K562 (cell line): ENCODE results near the gene ROBO3. TPM values are rescaled to one million over a fixed set of nuclear protein-coding genes. Genes with fewer than 3 reads are reported as not detected.

Experiments
- ATAC-seq: fragments of 200-7000 bp; cut with Tn5 transposase; 3 replicates; pipeline ENCODE4 v1.9.1; 2020; ENCODE audit warnings: moderate library complexity
- BruUV-seq: library from RNA; stranded (reverse); fragments of 400-500 nt; replicated peaks from 2 replicates; lab custom pipeline; 2021; lab: Mats Ljungman, UMichigan
- CTCF ChIA-PET: fragments of 300-600 bp; formaldehyde crosslinking; extraction: SDS; loops from one replicate; lab custom pipeline; 2021; ENCODE audit warnings: low intra/inter-chr PET ratio; lab: Yijun Ruan, JAX
- POLR2A ChIA-PET: fragments of 300-600, 350-650 bp; sonication (Branson Sonifier 250); formaldehyde crosslinking; extraction: SDS; loops from one replicate; lab custom pipeline; 2021; ENCODE audit warnings: antibody characterized with exemption, inconsistent platforms; lab: Yijun Ruan, JAX
- DNase-seq, 4 experiments: peaks; one replicate each; pipeline versions ENCODE4 v3.0.0 to v3.0.0-alpha.2; 2011 to 2018; ENCODE audit warnings: low spot score in 3 of 4, mixed read lengths in 3 of 4; ENCODE audit errors: extremely low read depth in 1 of 4
- FAIRE-seq: peaks from 2 replicates; lab custom pipeline; 2011; peaks lifted over from hg19 to GRCh38; lab: Jason Lieb, UNC
- H2AFZ ChIP-seq: 2 replicates; pipeline ENCODE4 v1.6.0; 2011; ENCODE audit warnings: low read depth, low read length, control low read depth, inconsistent platforms
- H3K27ac ChIP-seq: fragments of 200-600 bp; 3 replicates; pipeline ENCODE4 v1.8.0; 2011; ENCODE audit warnings: low read depth, mild to moderate bottlenecking, control low read depth, inconsistent platforms, low read length, moderate library complexity, mixed read lengths; ENCODE audit errors: extremely low read depth
- H3K27me3 ChIP-seq, 2 experiments: fragments of 300-600 bp in 1 of 2; 2 replicates in 1 of 2; 3 replicates in 1 of 2; pipeline versions ENCODE4 v1.6.0 to v1.8.0; 2011; ENCODE audit warnings: inconsistent platforms in 2 of 2, low read length in 2 of 2, mild to moderate bottlenecking in 1 of 2, mixed read lengths in 1 of 2, moderate library complexity in 1 of 2; ENCODE audit not compliant: control insufficient read depth in 2 of 2, insufficient read depth in 2 of 2
- H3K36me3 ChIP-seq: fragments of 300-600 bp; 3 replicates; pipeline ENCODE4 v1.8.0; 2011; ENCODE audit warnings: mild to moderate bottlenecking, low read length, inconsistent platforms; ENCODE audit not compliant: control insufficient read depth, insufficient read depth
- H3K4me1 ChIP-seq, 2 experiments: fragments of 200-600 bp in 1 of 2; replicated peaks in 1 of 2; 2 replicates in 1 of 2; 3 replicates in 1 of 2; pipeline versions ENCODE4 v1.5.1 to v1.8.0; 2011; ENCODE audit warnings: inconsistent platforms in 2 of 2, low read length in 2 of 2, mild to moderate bottlenecking in 1 of 2, mixed read lengths in 1 of 2, moderate library complexity in 1 of 2; ENCODE audit not compliant: control insufficient read depth in 2 of 2, insufficient read depth in 2 of 2
- H3K4me2 ChIP-seq: 2 replicates; pipeline ENCODE4 v1.6.1; 2011; ENCODE audit warnings: low read length, control low read depth, inconsistent platforms, mixed read lengths; ENCODE audit not compliant: insufficient read depth
- H3K4me3 ChIP-seq: fragments of 200-600 bp; sonication (generic), shearing (Covaris generic); 2 replicates; pipeline ENCODE4 v1.5.1; 2016; ENCODE audit warnings: control low read depth, inconsistent platforms
- H3K79me2 ChIP-seq: fragments of 200-600 bp; 3 replicates; pipeline ENCODE4 v1.8.0; 2011; ENCODE audit warnings: low read length, inconsistent platforms; ENCODE audit not compliant: control insufficient read depth, insufficient read depth
- H3K9ac ChIP-seq, 2 experiments: 2 replicates each; pipeline versions ENCODE4 v1.6.0 to v1.6.1; 2011; ENCODE audit warnings: low read depth in 2 of 2, low read length in 2 of 2, control low read depth in 1 of 2, inconsistent platforms in 1 of 2, mild to moderate bottlenecking in 1 of 2, mixed read lengths in 1 of 2; ENCODE audit not compliant: insufficient read depth in 1 of 2
- H3K9me1 ChIP-seq: one replicate; pipeline ENCODE4 v1.6.0; 2011; ENCODE audit warnings: inconsistent platforms, mild to moderate bottlenecking, low read length, moderate library complexity; ENCODE audit not compliant: control insufficient read depth, insufficient read depth
- H3K9me3 ChIP-seq: replicated peaks from 2 replicates; pipeline ENCODE4 v1.5.1; 2011; ENCODE audit warnings: low read depth, low read length, inconsistent platforms; ENCODE audit not compliant: control insufficient read depth, insufficient read depth
- H4K20me1 ChIP-seq: replicated peaks from 2 replicates; pipeline ENCODE4 v1.6.1; 2011; ENCODE audit warnings: low read length, inconsistent platforms, mixed read lengths; ENCODE audit not compliant: control insufficient read depth, insufficient read depth
- EHMT2 ChIP-seq: fragments of 450-650 bp; IDR thresholded peaks from 2 replicates; pipeline ENCODE4 v1.6.1; 2018; ENCODE audit warnings: antibody characterized with exemption
- REST ChIP-seq, 2 experiments: fragments of 450-650 bp; formaldehyde crosslinking in 1 of 2; IDR thresholded peaks; 2 replicates each; pipeline versions ENCODE4 v1.4.0 to v1.6.1; 2014 to 2020; ENCODE audit warnings: mild to moderate bottlenecking in 2 of 2, borderline replicate concordance in 1 of 2, low read depth in 1 of 2
- SMAD2 ChIP-seq: fragments of 150-350 bp; IDR thresholded peaks from 2 replicates; pipeline ENCODE4 v1.6.1; 2014; ENCODE audit warnings: low read depth, mild to moderate bottlenecking, low read length
- SPI1 ChIP-seq: IDR thresholded peaks from 2 replicates; pipeline ENCODE4 v1.6.1; 2011; ENCODE audit warnings: low read depth, low read length, control low read depth, borderline replicate concordance
- ZBTB7A ChIP-seq: IDR thresholded peaks from 2 replicates; pipeline ENCODE4 v1.6.1; 2011; ENCODE audit warnings: low read depth, mild to moderate bottlenecking, low read length, moderate library complexity, borderline replicate concordance; ENCODE audit not compliant: control insufficient read depth
- ZNF551 ChIP-seq: fragments of 250-450 bp; sonication (Bioruptor Pico); IDR thresholded peaks from 2 replicates; pipeline ENCODE4 v1.5.0; 2021; ENCODE audit warnings: mild to moderate bottlenecking, moderate library complexity
- ZNF696 ChIP-seq: fragments of 250-450 bp; sonication (Bioruptor Pico); conservative IDR thresholded peaks from 2 replicates; pipeline ENCODE4 v1.4.0; 2020; ENCODE audit warnings: mild to moderate bottlenecking, moderate library complexity
- WGBS: fragments of 100-300 bp; shearing (Covaris generic); methylation state at CpG from one replicate; pipeline ENCODE4 v1.1.6; 2016; ENCODE audit warnings: low coverage, mixed read lengths; ENCODE audit not compliant: insufficient coverage; ENCODE audit errors: missing lambda C conversion rate; 5-methylcytosine and 5-hydroxymethylcytosine counted together
- in situ Hi-C: fragments of 300-500 bp; cut with MboI; formaldehyde crosslinking; loops from 4 replicates; pipeline ENCODE4 v1.15.0; 2018; ENCODE audit warnings: inconsistent platforms, mixed read lengths
- intact Hi-C: fragments of 100-400 bp; cut with micrococcal nuclease; formaldehyde crosslinking; loops from 2 replicates; pipeline ENCODE4 v1.14.2; 2022
- polyA plus RNA-seq, 8 experiments: library from polyadenylated mRNA; depleted of rRNA in 4 of 8; stranded (reverse) in 5 of 8; unstranded in 3 of 8; fragments of >200 nt; fragmentation: Nextera tagmentation in 2 of 8; fragmentation: Illumina TruSeq in 1 of 8; extraction: Ambion mirVana in 2 of 8; extraction: Trizol in 1 of 8; gene quantifications; 2 replicates each; pipeline versions ENCODE4 v1.2.1 to v1.2.3, GENCODE V29; 2011 to 2014; ENCODE audit warnings: inconsistent platforms in 1 of 8, missing spikeins in 1 of 8
- total RNA-seq, 7 experiments: library from RNA; depleted of rRNA in 6 of 7; stranded (reverse); fragments of >200 nt in 6 of 7; fragmentation: Illumina TruSeq in 2 of 7; extraction: Trizol in 2 of 7; gene quantifications; 2 replicates each; pipeline versions ENCODE4 v1.2.1 to v1.2.3, GENCODE V29; 2011 to 2021; ENCODE audit warnings: low replicate concordance in 1 of 7

ROBO3 gene
- total and polyA plus RNA-seq, 9 of the 15 experiments (the other 6 are each of a cell fraction or from before 2014, with no cell fraction given): 0.29 to 1.4 (median 0.97) TPM; not detected in 2

GRCh38 chr11:124863826-124864165 lies 1.4 kb upstream of the ROBO3 start:
- Histone ChIP-seq H3K79me2 (no peaks in the 10 kb centered on the region), H3K4me3 (no peak overlapping the region), H3K27ac (no peak overlapping the region), H3K9me3 (no peaks in the 10 kb centered on the region), H3K9me1 (peaks cover 3% of the 10 kb centered on the region), H3K4me1 (peaks cover 5 to 20% of the 10 kb centered on the region in 2 experiments; a peak in 2 of 5 replicates), H3K27me3 (peaks cover 27 to 60% of the 10 kb centered on the region in 2 experiments), H3K4me2 (no peak overlapping the region), H3K36me3 (no peaks in the 10 kb centered on the region), H4K20me1 (no peaks in the 10 kb centered on the region; the same call in none of the 2 replicates), H2AFZ (no peak overlapping the region), H3K9ac (no peak overlapping the region)
- POLR2A ChIA-PET: no interaction called here
- no peak for TF ChIP-seq ZNF696 (CRISPR knock-in tag)
- TF ChIP-seq ZBTB7A: peak; percentile 74; the same call in 1 of the 2 replicates
- peak; percentile 81 for TF ChIP-seq REST (IDR thresholded peaks at IDR 0.05; ENCODE audit: borderline replicate concordance)
- TF ChIP-seq REST (CRISPR knock-in tag; IDR thresholded peaks at IDR 0.05; ENCODE audit: low read depth): no peak
- 0 out of 2 replicates have a peak, but pooled peaks have one; percentile 43 for TF ChIP-seq EHMT2
- TF ChIP-seq SMAD2: no peak
- no peak for TF ChIP-seq ZNF551 (CRISPR knock-in tag)
- TF ChIP-seq SPI1: no peak
- BruUV-seq: no TSS peak
- ATAC-seq: no peak
- FAIRE-seq: no peak
- 2% methylated on average over 6 of the region's 9 CpGs for WGBS
- in situ Hi-C loops (loop anchor here (25.0 kb wide), 1 partner anchor 801 kb away; no protein-coding TSS in a partner anchor), intact Hi-C loops (loop anchor here (10.0 kb wide), 1 partner anchor 799 kb away; no protein-coding TSS in a partner anchor)
- DNase-seq: peak in 2 of 4 experiments; percentile 35 to 46
- CTCF ChIA-PET: interaction anchor here (1.1 kb wide), 1 partner anchor 220 kb away, joined by 3 read pairs; no protein-coding TSS in a partner anchor
